ENCODE results near the gene GOLIM4. TPM values are rescaled to one million over a fixed set of nuclear protein-coding genes. Genes with fewer than 3 reads are reported as not detected.

GOLIM4 gene
- total RNA-seq, 1 donor from 2014 or later: 50.9 TPM

DNA sequence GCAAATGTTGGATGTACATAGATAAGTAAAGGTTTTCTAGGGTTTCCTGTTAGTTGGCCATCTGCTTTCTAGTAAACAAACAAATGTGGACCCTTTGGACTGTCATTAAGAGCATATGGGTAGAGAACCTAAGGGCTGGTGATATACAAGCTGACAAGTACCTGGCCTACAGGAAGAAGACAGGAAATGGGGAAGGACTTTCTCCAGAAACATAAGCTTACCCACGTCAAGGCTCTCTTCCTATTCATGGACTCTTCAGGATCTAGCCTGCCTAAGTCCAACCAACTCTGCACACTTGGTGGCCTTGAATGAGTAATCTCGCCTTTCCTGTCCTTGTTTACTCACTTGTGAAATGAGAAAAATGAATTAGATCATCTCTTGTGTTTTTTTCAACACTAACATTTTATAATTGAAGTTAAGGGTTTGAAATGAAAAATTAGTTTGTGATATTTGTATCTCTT lies 22.2 kb upstream of the GOLIM4 start:
- ATAC-seq: peak; percentile 59

DNA sequence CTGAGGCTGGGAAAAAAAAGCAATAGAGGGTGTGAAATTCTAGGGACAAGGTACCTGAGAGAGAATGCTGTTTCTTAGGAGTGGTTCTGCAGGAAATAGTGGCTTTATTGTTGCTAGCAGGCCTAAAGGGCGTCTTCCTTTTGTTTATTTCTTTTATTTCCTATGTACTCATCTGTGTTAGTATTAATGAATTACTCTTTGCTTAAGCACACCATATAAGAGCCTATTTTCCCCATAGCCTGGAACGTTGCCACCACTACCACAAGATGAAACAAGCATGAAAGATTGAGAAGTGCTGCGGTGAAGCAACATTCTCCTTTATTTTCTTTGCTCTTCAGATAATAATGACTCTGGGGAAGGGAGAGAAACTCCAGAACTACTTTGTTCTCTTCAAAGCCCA lies 21.3 kb upstream of the GOLIM4 start:
- Histone ChIP-seq H3K4me3 (no peak overlapping the region), H3K9me3 (no peaks in the 10 kb centered on the region), H3K4me1 (peaks cover 30% of the 10 kb centered on the region), H3K36me3 (no peaks in the 10 kb centered on the region), H3K27me3 (no peaks in the 10 kb centered on the region), H3K27ac (peak overlapping the region; percentile 53)
- TF ChIP-seq, protein P1, sequence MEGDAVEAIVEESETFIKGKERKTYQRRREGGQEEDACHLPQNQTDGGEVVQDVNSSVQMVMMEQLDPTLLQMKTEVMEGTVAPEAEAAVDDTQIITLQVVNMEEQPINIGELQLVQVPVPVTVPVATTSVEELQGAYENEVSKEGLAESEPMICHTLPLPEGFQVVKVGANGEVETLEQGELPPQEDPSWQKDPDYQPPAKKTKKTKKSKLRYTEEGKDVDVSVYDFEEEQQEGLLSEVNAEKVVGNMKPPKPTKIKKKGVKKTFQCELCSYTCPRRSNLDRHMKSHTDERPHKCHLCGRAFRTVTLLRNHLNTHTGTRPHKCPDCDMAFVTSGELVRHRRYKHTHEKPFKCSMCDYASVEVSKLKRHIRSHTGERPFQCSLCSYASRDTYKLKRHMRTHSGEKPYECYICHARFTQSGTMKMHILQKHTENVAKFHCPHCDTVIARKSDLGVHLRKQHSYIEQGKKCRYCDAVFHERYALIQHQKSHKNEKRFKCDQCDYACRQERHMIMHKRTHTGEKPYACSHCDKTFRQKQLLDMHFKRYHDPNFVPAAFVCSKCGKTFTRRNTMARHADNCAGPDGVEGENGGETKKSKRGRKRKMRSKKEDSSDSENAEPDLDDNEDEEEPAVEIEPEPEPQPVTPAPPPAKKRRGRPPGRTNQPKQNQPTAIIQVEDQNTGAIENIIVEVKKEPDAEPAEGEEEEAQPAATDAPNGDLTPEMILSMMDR (IDR thresholded peaks at IDR 0.05): no peak
- intact Hi-C loops (cut with DNase I): no loop called here
- ATAC-seq: peak; percentile 69
- DNase-seq: no peak

More for the DNA sequence above, 22.2 kb upstream of the GOLIM4 start:
- DNase-seq: no peak
- H3K27me3 ChIP-seq: no peaks in the 10 kb centered on the region
- peak overlapping the region; percentile 53 for H3K27ac ChIP-seq
- no peaks in the 10 kb centered on the region for H3K36me3 ChIP-seq
- TF ChIP-seq, protein P1 (IDR thresholded peaks at IDR 0.05): no peak
- no peak overlapping the region for H3K4me3 ChIP-seq
- H3K9me3 ChIP-seq: no peaks in the 10 kb centered on the region
- intact Hi-C loops (cut with DNase I): no loop called here
- H3K4me1 ChIP-seq: peaks cover 30% of the 10 kb centered on the region

DNA sequence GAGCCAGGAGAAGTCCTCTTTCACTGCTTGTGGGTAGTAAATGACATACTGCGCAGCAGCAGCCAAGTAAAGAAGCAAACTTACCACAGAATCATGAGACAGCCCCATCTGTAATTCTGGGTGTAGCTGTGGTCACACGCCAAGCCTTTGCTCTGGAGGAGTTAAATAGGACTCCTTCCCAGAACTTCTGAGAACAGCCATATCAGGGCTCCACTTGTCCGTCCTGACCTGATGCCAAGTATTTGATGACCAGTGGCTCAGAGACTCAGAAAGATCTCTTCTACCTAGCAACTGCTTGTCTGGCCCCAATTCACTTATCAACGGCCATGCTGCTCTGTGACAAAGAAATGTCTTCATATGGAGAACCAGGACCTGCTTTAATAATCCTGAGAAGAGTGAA lies 20.6 kb upstream of the GOLIM4 start:
- TF ChIP-seq, protein P1 (IDR thresholded peaks at IDR 0.05): no peak
- intact Hi-C loops (cut with DNase I): no loop called here
- DNase-seq: peak; percentile 67
- peak; percentile 93 for ATAC-seq
- H3K4me1 ChIP-seq: peaks cover 22% of the 10 kb centered on the region
- H3K27ac ChIP-seq: peak overlapping the region; percentile 53
- H3K9me3 ChIP-seq: no peaks in the 10 kb centered on the region
- no peak overlapping the region for H3K4me3 ChIP-seq
- no peaks in the 10 kb centered on the region for H3K27me3 ChIP-seq
- no peaks in the 10 kb centered on the region for H3K36me3 ChIP-seq

DNA sequence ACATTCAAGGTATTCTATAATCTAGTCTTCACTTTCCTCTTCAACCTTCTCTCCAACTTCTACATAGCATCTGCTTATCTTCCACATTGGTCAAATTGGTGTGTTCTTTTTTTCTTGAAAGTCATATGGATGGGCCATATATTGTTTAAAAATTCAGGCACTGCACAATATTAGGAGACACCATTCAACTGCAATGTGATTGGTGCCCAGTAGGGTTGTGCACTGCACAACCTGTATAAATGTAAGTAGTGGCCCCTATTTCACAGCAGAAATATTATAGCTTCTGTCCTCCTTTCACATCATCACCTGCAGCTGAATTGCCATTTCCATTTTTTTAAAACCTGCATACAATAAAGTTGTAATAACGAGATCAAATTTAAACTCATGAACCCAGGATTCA lies 18.1 kb upstream of the GOLIM4 start:
- no peaks in the 10 kb centered on the region for H3K9me3 ChIP-seq
- ATAC-seq: no peak
- no peaks in the 10 kb centered on the region for H3K27me3 ChIP-seq
- H3K36me3 ChIP-seq: no peaks in the 10 kb centered on the region
- TF ChIP-seq, protein P1 (IDR thresholded peaks at IDR 0.05): no peak
- no peak overlapping the region for H3K4me3 ChIP-seq
- H3K27ac ChIP-seq: no peak overlapping the region
- intact Hi-C loops (cut with DNase I): no loop called here
- no peak for DNase-seq
- H3K4me1 ChIP-seq: peaks cover 13% of the 10 kb centered on the region

DNA sequence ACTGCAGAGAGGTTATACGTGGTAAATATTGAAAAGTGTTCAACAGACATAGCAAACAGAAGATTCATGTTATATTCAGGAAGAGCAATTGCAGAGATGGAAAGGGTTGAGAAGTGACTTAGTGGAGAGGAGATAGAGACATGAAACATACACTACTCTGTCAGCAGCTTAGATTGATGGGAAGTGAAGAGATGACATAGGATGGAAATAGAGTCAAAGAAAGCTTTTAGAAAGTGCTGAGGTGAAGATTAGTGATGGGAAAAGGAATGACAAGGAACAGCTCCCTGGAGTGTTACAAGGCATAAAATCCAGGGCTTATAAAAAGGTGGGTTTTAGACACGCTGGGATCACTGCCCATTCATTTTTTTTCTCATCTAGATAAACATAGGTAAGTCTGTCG lies 17.2 kb upstream of the GOLIM4 start:
- Histone ChIP-seq H3K27me3 (no peaks in the 10 kb centered on the region), H3K4me3 (no peak overlapping the region), H3K27ac (no peak overlapping the region), H3K9me3 (no peaks in the 10 kb centered on the region), H3K4me1 (peaks cover 13% of the 10 kb centered on the region), H3K36me3 (no peaks in the 10 kb centered on the region)
- no peak for DNase-seq
- intact Hi-C loops (cut with DNase I): no loop called here
- TF ChIP-seq, protein P1 (IDR thresholded peaks at IDR 0.05): no peak
- no peak for ATAC-seq

DNA sequence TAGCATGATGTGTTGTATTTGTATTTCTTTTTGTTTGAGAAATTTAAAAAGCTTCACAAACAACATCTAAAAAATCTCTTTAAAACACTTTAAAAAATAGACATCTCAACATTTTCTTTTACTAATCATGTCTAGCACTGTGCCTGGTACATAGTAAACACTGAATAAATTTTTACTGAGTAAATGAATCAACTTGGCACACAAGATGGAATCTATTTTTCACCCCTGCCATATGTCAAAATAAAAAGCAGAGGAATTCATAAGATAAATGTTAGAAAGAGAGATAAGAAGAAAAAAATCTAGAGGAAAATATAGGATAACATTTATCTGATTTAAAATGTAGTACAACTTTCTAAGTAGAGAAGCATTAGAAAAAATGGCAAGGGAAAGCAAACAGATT lies 8.6 kb upstream of the GOLIM4 start:
- DNase-seq (no peak), ATAC-seq (no peak)
- Histone ChIP-seq H3K27me3 (no peaks in the 10 kb centered on the region), H3K27ac (no peak overlapping the region), H3K36me3 (no peaks in the 10 kb centered on the region), H3K4me1 (no peaks in the 10 kb centered on the region), H3K4me3 (no peak overlapping the region), H3K9me3 (no peaks in the 10 kb centered on the region)
- intact Hi-C loops (cut with DNase I): no loop called here
- TF ChIP-seq, protein P1 (IDR thresholded peaks at IDR 0.05): no peak
